NCI-H1694 (cell line): ENCODE data around the gene PDGFRA.
"Not testable (repeated sequence)": the region's sequence is repeated elsewhere in the genome, so short reads cannot be mapped to it uniquely, and the experiment has no call there.

ENCODE experiments used
- DNase-seq: peaks from one replicate; lab custom pipeline; 2025; lab: John Stamatoyannopoulos, UW

The PDGFRA gene

GRCh38 chr4:54227256-54228055, 1.6 kb upstream of the PDGFRA start:
- DNase-seq = no peak

- DNase-seq = peak; percentile 14
Observed at GRCh38 chr4:54228056-54228527, 1.0 kb upstream of the PDGFRA start.

DNA sequence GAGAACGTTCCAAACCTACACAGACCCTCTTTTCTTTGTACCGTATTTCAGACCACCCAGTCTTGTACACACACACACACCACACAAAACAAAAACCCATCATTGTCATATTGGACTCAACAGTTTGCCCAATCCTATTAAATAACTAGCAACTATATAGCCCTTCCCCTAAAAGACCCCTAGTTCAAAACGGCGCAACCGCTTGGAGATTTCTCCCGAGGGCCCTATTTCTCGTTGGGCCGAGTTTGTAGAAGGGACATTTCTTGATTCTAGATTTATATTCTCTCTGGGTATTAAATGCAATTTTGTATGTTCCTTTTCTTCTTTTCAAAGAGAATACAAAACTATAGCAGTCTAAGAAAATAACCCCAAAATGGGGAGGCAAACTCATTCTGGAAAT, 547 bp upstream of the PDGFRA start:
- DNase-seq = no peak

DNA sequence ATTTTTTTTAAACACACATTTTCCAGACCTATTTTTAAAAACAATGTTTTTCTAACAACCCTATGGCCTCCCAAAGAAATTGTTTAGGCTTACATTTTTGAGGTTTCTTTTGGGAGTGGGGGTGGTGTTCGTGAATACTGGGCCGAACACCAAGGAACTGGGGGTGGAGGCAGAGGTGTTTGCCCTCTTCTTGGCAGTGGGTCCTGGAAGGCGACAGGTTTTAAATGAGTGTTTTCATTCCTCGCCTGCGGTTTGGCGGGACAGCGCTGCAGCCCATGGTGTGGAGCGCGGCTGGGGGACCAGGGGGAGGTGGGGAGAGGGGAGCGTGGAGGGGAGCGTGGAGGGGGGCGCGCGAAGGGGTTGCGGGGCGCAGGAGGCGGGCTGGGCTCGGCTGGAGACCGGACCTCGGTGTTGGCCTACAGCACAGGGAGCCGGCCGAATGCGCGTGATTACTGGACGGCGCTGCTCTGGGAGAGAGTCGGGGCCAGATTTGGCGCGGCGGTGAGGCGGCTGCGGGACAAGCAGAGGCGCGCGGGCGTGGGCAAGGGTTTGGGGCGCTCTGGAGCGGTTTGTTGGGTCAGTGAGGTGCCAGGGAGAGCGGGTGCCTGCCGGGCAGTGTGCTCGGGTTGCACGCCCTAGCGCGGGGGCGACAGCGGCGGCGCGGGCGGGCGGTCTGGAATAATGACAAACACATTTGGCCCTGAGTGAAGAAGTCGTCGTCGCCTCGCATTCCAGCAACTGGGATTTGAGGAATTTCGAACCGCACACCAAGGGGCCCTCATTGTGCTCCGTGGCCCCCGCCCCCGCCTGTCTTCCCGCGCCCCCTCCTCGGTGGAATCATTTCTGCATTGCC, 764 bp downstream of the PDGFRA start:
- DNase-seq = no peak

DNA sequence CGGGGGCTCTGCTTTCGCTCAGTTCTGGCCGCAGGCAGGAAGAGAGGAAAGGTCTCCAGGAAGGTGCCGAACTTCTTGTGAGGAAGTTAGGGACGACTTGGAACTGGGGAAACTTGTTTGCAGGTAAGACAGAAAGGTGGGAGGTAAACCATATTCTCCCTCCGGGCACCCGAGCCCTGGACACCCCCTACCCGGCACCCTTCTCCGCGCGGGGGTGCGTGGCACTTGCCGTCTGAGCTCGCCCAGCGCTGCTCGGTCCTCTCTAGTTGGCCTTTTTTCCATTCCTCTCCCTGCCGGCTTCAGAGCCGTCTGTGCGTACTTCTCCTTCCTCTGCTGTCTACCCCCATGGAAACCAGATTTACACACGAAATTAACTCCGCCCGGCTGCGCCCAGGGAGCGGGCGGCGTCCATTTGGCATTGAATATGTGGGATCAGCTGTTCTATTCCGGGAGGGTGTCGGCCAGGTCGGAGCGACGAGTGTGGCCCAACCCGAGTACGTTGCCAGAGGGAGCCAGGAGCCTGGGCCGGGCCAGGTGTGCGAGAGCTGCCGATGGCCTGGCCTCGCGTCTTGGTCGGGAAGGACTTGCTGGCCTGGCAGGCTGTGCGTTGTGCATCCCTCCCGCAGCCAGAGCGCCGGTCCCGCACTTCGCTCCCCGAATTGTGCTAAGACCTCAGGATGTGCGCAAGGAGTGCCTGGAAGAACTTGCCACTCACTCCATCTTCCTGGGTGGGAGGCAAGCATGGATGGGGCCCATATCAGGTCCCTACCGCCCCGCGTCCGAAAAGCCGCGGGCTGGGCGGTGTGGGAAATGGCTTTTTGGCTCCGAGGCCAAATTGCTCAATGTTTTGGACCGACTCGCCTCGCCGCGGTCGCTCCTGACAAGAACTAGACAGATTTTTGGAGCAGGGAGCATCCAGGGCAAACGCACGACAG, 1.7 kb downstream of the PDGFRA start:
- DNase-seq = no peak

DNA sequence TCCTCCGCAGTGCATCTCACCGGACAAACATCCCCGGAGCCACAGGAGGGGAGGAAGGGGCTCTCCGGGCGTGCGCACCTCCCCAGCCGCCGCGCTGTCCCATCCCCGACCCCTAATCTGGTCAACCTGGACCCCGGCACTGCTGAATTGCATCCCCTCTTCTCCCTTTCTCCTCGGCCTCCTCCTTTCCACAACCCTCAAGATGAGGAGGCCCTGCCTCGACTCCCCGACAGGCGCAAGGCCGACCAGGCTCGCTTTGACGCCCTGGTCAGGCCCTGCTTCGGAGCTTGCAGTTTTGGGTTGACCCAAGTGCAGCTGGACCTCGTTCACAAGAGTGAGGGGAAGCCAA, 2.3 kb downstream of the PDGFRA start:
- no peak for DNase-seq

GRCh38 chr4:54231768-54232688, 2.9 kb downstream of the PDGFRA start:
- DNase-seq = no peak

- peak; percentile 26 for DNase-seq
Observed at GRCh38 chr4:54233277-54233696, 4.2 kb downstream of the PDGFRA start.

DNA sequence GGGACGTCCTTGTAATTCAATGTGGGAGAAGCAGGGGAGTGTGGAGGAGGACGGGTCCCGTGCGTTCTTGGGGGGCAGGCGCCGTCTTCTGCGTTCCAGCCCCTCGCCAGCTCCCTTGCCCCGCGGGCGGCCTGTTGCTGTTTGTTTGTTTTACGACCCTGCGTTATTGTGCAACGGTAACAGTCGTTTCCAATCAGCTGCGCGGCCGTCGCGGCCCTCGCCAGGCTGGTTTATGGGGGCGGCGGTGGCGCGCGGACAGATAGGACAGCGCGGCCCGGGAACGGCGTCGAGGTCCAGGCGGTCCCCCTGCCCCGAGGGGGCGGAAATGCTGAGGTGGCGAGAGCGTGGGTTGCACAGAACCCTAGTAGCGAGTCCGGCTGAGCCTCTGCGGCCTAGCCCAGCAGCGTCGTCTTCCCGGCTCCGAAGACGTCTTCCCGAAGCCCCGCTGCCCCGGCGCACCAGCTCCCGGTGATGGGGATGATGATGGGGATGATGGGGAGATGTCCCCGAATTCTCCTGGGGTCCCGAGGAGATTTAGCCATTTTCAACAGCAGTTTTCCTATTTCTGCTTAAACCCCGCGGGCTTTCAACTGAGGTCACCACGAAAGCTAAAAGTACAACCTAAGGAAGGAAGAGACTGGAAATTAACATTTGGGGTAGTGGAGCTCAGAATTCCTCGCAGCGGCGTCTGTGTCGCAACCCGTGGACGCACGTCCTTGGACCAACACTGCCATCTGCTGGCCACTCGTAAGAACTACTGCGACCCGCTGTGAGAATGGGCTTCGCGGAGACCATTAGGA, 4.8 kb downstream of the PDGFRA start:
- peak; percentile 46 for DNase-seq

GRCh38 chr4:54234497-54235205, 5.6 kb downstream of the PDGFRA start:
- no peak for DNase-seq

DNA sequence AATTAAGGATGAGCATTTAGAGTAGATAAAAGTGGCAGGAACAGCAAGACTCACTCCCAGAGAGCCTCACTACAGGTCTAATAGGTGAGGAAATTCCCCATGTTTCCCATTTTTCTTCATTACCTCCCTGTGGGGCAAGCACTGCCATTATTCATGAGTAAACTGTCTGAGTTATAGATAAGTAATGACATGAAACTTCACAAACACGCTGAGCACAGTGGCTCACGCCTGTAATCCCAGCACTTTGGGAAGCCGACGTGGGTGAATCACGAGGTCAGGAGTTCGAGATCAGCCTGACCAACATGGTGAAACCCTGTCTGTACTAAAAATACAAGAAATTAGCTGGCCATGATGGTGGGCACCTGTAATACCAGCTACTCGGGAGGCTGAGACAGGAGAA, 7.2 kb downstream of the PDGFRA start:
- DNase-seq = not testable (repeated sequence)

DNA sequence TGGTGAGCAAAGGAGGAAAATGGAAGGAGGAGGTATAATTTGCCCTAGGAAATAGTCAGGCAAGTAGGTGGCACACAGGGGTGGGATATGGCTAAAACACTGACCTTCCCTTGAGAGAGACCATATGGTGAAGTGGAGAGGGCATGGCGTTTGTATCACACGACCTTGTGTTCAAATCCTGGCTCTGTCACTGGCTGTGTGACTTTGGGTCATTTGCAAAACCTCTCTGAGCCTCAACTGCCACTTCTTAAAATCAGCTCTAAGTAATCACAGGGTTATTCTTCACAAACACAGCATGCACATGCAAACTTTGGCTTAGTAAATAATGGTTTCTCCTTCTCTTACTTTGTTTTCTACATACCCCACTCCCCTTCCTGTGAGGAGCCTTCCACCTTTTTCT, 8.7 kb downstream of the PDGFRA start:
- DNase-seq = no peak

GRCh38 chr4:54238389-54238788, 9.3 kb downstream of the PDGFRA start:
- DNase-seq = no peak

GRCh38 chr4:54241268-54241823, 12.3 kb downstream of the PDGFRA start:
- not testable (repeated sequence) for DNase-seq

GRCh38 chr4:54243541-54243940, 14.4 kb downstream of the PDGFRA start:
- DNase-seq = not testable (repeated sequence)

DNA sequence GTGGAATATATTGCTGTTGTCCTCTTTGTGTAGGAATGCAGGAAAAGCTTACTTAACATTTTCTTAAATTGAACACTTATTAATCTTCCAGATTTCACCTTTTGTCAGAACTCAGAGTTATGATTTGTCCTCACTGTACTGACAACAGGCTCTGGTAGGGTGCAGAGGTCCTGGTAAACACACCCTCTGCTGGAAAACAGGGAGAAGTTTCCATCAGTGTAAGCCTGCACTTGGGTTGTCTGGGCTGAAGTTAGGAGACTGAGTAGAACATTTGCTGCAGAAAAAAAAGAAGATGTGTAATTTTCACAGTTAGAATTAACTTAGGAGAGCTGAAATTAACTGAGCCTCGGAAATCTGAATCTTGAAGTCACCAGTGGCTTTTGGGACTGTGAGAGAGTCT, 23.2 kb downstream of the PDGFRA start:
- DNase-seq = not testable (repeated sequence)

DNA sequence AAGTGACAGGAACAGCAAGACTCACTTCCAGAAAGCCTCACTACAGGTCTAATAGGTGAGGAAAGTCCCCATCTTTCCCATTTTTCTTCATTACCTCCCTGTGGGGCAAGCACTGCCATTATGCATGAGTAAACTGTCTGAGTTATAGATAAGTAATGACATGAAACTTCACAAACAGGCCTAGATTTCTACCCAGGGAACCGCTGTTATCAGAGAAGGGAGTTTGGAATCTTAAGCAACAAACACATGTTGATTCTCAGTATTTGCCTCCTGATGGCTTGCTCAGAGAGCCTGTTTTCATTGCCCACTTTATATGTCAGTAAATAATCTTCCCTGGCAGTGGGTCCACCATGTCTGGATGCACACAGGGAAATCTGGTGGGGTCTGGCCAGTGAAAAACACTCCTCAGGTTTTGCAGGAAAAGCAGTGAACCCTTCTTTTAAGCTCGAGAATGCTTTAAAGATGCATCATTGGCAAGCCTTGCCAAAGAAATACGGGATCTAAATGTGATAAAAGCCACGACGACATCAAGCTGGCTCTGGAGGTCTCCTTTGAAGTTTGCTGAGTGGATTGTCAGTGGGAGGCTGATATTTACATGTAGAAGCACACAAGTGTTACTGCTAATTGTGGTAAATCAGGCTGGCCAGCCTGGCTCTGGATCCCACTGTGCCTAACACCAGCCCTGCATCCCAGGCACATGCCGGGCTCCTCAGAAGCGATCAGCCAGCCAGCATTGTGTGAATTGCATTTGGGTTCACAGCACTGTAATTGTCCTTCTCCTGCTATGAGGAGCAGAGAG, 25.2 kb downstream of the PDGFRA start:
- DNase-seq = no peak

DNA sequence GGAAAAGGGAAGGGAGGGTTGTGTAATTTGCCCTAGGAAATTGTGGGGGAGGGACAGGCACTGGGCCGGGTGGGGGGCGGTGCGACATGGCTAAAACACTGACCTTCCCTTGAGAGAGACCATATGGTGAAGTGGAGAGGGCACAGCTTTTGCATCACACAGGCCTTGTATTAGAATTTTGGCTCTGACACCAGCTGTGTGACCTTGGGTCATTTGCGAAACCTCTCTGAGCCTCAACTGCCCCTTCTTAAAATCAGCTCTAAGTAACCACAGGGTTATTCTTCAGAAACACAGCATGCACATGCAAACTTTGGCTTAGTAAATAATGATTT, 25.8 kb downstream of the PDGFRA start:
- DNase-seq = no peak
